Endothelial cell of hepatic sinusoid (primary cell): ENCODE results near the gene EPN2.
"Not testable (repeated sequence)": the region's sequence is repeated elsewhere in the genome, so short reads cannot be mapped to it uniquely, and the experiment has no call there.

Source experiments
- in situ Hi-C: cut with HindIII; loops from 2 replicates; pipeline ENCODE4 v1.10.0; 2017; ENCODE audit warnings: low sequenced_read_pairs

The EPN2 gene

DNA sequence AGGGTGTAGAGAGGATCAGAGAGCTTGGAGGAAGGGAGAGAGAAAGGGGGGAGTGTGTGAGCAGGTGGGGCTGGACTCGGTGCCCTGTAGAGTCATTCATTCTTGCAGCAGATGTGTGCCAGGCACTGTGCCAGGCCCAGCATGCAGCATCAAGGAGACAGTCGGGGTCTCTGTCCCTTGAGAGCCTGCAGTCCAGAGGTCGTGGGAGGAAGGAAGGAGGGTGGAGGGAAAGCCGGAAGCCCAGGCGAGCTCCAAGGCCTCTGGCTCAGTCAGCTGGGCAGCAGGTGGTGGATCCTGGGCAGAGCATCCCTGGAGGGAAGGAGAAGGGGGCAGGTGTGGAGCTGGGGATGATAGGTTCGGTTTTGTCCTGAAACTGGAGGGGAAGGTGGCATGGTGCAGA is 27.5 kb downstream of the EPN2 start:
- in situ Hi-C loops = no loop called here

DNA sequence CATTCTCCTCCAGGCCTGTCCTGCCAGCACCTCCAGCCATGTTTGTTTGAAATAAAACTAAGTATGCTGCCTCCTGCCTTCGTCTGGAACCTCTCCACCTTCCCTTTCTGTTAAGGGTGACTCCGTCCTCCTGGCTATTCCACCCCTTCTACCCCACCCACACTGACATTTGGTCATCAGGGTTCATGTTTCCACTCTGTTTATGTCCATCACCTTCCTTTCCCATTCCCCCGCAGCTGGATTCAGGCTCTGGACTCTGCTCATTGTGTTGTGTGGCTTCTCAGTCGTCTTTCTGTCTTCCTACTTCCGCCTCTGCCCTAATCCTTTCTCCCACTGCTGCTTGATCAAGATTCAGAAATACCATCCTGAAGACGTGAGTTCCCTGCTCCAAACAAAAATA is 28.6 kb downstream of the EPN2 start:
- in situ Hi-C loops = no loop called here

- in situ Hi-C loops = no loop called here
Measured at GRCh38 chr17:19268611-19269010, 31.4 kb downstream of the EPN2 start.

- in situ Hi-C loops = no loop called here
Measured at GRCh38 chr17:19269106-19269505, 31.9 kb downstream of the EPN2 start.

DNA sequence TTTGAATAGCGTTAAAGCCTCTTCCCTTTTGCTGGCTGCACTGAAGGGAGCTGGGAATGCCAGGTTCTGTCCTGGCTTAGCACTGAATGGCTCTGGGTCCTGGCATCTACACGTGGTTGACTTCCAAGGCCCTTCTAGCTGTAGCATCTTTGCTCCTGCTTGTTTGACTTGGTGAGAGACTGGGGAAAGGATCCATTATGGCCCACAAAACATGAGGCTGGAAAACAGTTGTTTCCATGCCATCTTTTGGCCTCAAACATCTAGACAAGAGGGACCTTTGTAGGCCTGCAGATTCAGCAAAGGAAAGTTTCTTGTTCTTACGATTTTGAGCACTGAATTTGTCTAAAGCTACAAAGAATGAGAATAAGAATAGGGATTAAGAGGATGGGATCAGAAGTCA is 32.5 kb downstream of the EPN2 start:
- in situ Hi-C loops = no loop called here

DNA sequence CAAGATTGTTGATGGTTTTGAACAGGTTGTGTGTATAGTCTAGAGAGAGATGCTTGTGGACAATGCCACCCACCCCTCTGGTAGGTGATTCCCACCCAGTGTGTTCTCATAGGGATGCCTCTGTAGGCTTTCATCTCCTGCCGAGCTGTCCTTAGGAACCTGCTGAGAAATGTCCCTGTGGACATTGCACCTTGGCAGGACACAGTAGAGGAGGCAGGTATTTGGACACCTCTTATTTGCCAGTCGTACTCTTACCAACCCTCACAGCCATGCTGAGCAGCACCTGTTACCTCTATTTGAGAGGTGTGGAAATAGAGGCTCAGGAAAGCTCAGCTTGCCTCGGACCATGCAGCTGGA is 33.2 kb downstream of the EPN2 start:
- in situ Hi-C loops = no loop called here

- in situ Hi-C loops = no loop called here
Measured at GRCh38 chr17:19270704-19271611, 33.8 kb downstream of the EPN2 start.

- in situ Hi-C loops = no loop called here
Measured at GRCh38 chr17:19271780-19272357, 34.7 kb downstream of the EPN2 start.

DNA sequence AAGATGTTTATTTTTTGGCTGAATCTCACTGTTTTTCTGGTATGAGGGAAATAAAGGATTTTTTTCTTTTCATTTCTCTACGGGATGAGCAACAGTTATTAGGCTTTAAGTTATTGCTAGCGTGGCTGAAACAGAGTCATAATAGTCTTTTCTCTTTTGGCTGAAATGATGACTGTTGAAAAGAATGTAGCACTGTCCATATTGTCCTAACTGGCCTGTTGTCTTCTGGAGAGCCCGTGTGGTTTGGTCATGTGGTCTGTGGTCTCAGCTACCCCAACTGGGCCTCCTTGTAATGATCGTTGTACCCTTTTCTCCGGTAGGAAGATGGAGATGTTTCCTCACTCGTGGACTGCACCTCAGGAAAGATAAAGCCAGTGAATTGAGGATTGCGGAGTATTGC is 36.6 kb downstream of the EPN2 start:
- in situ Hi-C loops = no loop called here

- in situ Hi-C loops = no loop called here
Measured at GRCh38 chr17:19274893-19275292, 37.7 kb downstream of the EPN2 start.

- in situ Hi-C loops = no loop called here
Measured at GRCh38 chr17:19275457-19276127, 38.4 kb downstream of the EPN2 start.

DNA sequence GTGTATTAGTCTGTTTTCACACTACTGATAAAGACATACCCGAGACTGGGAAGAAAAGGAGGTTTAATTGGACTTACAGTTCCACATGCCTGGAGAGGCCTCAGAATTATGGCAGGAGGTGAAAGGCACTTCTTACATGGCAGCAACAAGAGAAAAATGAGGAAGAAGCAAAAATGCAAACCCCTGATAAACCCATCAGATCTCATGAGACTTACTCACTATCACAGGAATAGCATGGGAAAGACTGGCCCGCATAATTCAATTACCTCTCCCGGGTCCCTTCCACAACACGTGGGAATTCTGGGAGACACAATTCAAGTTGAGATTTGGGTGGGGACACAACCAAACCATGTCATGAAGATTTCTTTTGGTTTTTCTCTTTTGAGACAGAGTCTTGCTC is 41.1 kb downstream of the EPN2 start:
- in situ Hi-C loops = not testable (repeated sequence)

DNA sequence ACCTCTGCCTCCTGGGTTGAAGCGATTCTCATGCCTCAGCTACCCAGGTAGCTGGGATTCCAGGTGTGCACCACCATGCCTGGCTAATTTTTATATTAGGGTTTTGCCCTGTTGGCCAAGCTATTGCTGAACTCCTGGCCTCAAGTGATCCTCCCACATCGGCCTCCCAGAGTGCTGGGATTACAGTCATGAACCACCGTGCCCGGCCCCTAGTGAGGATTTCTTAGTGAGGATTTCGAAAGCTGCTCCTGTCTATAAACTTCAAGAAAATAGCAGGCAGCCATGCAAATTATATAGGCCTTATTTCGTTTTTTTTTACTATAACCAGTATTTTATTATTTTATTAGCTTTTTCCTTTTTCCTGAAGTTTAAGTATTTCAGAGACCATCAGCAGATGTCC is 41.6 kb downstream of the EPN2 start:
- in situ Hi-C loops = no loop called here

DNA sequence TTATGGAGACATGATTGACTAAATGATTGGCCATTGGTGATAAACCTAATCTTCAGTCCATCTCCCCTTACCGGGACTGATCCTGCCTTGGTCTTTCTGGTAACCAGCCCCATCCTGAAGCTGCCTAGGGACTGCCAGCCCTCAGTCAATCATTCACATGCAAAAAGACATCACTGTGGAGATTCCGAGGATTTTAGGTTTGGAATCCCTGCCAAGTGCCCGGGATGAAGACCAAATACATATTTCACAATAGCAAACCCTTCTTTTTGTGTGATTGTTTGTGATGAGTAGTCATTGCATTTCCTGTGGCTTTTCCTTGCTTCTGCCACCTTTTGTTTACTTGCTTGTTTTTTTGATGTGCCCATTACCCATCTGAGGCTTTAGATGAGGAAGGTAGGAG is 44.0 kb downstream of the EPN2 start:
- in situ Hi-C loops = no loop called here

GRCh38 chr17:19284005-19284959 is 47.1 kb downstream of the EPN2 start:
- in situ Hi-C loops = no loop called here

GRCh38 chr17:19285213-19285900 is 48.2 kb downstream of the EPN2 start:
- in situ Hi-C loops = no loop called here

DNA sequence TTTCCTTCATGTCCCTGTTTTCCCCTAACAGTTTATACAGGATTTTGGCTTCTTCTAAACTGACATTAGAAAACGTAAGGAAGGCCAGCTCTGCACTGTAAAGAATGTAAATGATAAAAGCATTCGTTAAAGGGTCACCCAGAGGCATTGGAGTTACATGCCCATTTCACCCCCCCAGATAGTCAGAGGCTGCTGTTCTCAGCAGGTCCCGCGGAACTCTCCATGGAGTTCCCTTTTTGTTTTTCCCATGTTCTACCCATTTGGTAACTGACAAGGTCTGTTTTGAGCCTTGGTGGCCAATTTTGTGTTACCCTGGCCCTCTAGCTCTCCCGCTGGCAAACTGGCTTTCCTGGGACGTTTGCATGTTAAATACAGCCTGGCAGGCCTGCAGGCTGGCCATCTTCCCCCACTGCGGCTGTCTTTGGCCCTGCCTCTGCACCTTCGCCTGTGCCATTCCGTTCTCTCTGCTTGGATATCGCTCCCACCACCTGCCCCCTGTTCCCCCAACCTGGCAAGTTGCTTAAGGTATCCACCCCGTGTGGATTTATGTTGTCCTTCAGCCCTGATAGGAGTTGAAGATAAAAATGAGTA is 49.7 kb downstream of the EPN2 start:
- in situ Hi-C loops = no loop called here

DNA sequence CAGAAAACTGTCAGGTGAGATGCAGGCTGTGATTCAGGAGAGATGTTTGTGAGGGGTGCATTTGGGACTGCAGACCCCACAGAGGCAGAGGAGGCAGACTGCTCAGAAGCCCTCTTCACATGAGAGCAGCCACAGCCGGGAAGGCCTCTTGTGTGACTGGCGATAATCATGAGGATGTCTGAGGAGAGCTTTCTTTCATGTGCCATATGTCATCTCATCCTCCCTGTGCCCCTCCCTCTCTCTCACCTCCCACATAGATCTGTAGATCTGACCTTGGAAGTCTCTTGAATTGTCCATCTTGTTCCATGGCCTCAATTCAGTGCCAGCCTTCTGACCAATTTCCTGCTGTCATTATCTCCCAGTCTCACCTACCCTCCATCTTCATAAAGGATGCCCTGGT is 50.5 kb downstream of the EPN2 start:
- in situ Hi-C loops = no loop called here

- in situ Hi-C loops = no loop called here
Measured at GRCh38 chr17:19288453-19288852, 51.3 kb downstream of the EPN2 start.
